SU-DHL-6 (cell line): ENCODE data around the gene PBLD.

Experiments
- H2AFZ ChIP-seq: fragments of 200-600 bp; sonication (generic); 2 replicates; pipeline ENCODE4 v1.6.1; 2014; ENCODE audit warnings: low read depth, mild to moderate bottlenecking, moderate library complexity, mixed read lengths, antibody characterized with exemption, low read length; ENCODE audit not compliant: severe bottlenecking
- H3F3A ChIP-seq: fragments of 200-600 bp; shearing (Covaris generic); 2 replicates; pipeline ENCODE4 v1.6.0; 2016; ENCODE audit warnings: antibody characterized with exemption, mild to moderate bottlenecking; ENCODE audit not compliant: insufficient read depth
- H3K27ac ChIP-seq: fragments of 200-600 bp; sonication (generic); 2 replicates; pipeline ENCODE4 v1.5.1; 2016; ENCODE audit warnings: low read depth, mild to moderate bottlenecking, low read length, moderate library complexity, mixed read lengths
- H3K27me3 ChIP-seq: fragments of 200-600 bp; sonication (generic), shearing (Covaris generic); 2 replicates; pipeline ENCODE4 v1.6.0; 2014; ENCODE audit warnings: mild to moderate bottlenecking, low read length
- H3K36me3 ChIP-seq: fragments of 200-600 bp; sonication (generic); 2 replicates; pipeline ENCODE4 v1.6.1; 2014; ENCODE audit warnings: mild to moderate bottlenecking, low read length, mixed read lengths
- H3K4me2 ChIP-seq: fragments of 300-600, 200-600 bp; shearing (Covaris generic), sonication (generic); 2 replicates; pipeline ENCODE4 v1.6.0; 2014; ENCODE audit warnings: low read length, low read depth, mild to moderate bottlenecking; ENCODE audit not compliant: poor library complexity, severe bottlenecking
- H3K4me3 ChIP-seq: fragments of 200-600 bp; sonication (generic); 2 replicates; pipeline ENCODE4 v1.5.1; 2014; ENCODE audit warnings: antibody characterized with exemption, low read length, mild to moderate bottlenecking, mixed read lengths; ENCODE audit not compliant: insufficient read depth, poor library complexity, severe bottlenecking
- H3K79me2 ChIP-seq: fragments of 200-600 bp; sonication (generic); 2 replicates; pipeline ENCODE4 v1.6.1; 2014; ENCODE audit warnings: mild to moderate bottlenecking, low read length, moderate library complexity; ENCODE audit not compliant: insufficient read depth
- H3K9ac ChIP-seq: fragments of 200-600 bp; sonication (generic); 2 replicates; pipeline ENCODE4 v1.7.0; 2014; ENCODE audit warnings: mild to moderate bottlenecking, low read length
- H3K9me2 ChIP-seq: fragments of 200-600 bp; sonication (generic); replicated peaks from 2 replicates; pipeline ENCODE4 v1.6.1; 2014; ENCODE audit warnings: low read length; ENCODE audit not compliant: insufficient read depth
- H3K9me3 ChIP-seq: fragments of 200-600 bp; sonication (generic); 2 replicates; pipeline ENCODE4 v1.6.1; 2014; ENCODE audit warnings: low read length, mixed read lengths; ENCODE audit not compliant: insufficient read depth
- H4K20me1 ChIP-seq: fragments of 200-600 bp; sonication (generic); 2 replicates; pipeline ENCODE4 v1.6.1; 2014; ENCODE audit warnings: low read depth, mild to moderate bottlenecking, antibody characterized with exemption, low read length, moderate library complexity, mixed read lengths
- EZH2phosphoT487 ChIP-seq: fragments of 200-600 bp; sonication (generic), shearing (Covaris generic); conservative IDR thresholded peaks from 2 replicates; pipeline ENCODE4 v1.6.1; 2018; ENCODE audit warnings: mild to moderate bottlenecking, antibody characterized with exemption, low read length, moderate library complexity, mixed read lengths
- TF ChIP-seq, protein P1 (sequence below): fragments of 200-600 bp; sonication (generic); IDR thresholded peaks from one replicate; pipeline ENCODE4 v1.5.1; 2017; ENCODE audit warnings: antibody characterized with exemption, mild to moderate bottlenecking, low read length, moderate library complexity; ENCODE audit not compliant: insufficient read depth, poor library complexity, severe bottlenecking

PBLD gene

DNA sequence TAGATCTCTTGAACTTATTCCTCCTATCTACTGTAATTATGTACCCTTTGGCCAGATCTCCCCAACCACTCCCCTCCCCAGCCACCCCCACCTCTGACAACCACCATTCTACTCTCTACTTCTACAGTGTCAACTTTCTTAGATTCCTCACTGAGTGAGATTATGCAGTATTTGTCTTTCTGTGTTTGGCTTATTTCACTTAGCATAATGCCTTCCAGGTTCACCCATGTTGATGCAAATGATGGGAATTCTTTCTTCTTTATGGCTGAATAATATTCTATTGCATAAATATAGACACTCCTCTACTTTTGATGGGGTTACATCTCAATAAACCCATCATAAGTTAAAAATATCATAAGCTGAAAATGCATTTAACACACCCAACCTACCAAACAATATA is 22.2 kb downstream of the PBLD start:
- Histone ChIP-seq H3K4me3 (no peak overlapping the region), H3K27me3 (no peaks in the 10 kb centered on the region), H3K79me2 (no peaks in the 10 kb centered on the region), H3K27ac (no peak overlapping the region), H3F3A (no peaks in the 10 kb centered on the region), H3K4me2 (no peak overlapping the region), H3K9me3 (peaks cover under 1% of the 10 kb centered on the region; the same call in 1 of the 2 replicates), H2AFZ (no peak overlapping the region), H4K20me1 (no peaks in the 10 kb centered on the region), H3K9ac (no peak overlapping the region), H3K36me3 (no peaks in the 10 kb centered on the region), H3K9me2 (no peaks in the 10 kb centered on the region)
- TF ChIP-seq, protein P1, sequence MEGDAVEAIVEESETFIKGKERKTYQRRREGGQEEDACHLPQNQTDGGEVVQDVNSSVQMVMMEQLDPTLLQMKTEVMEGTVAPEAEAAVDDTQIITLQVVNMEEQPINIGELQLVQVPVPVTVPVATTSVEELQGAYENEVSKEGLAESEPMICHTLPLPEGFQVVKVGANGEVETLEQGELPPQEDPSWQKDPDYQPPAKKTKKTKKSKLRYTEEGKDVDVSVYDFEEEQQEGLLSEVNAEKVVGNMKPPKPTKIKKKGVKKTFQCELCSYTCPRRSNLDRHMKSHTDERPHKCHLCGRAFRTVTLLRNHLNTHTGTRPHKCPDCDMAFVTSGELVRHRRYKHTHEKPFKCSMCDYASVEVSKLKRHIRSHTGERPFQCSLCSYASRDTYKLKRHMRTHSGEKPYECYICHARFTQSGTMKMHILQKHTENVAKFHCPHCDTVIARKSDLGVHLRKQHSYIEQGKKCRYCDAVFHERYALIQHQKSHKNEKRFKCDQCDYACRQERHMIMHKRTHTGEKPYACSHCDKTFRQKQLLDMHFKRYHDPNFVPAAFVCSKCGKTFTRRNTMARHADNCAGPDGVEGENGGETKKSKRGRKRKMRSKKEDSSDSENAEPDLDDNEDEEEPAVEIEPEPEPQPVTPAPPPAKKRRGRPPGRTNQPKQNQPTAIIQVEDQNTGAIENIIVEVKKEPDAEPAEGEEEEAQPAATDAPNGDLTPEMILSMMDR: no peak
- TF ChIP-seq EZH2phosphoT487: no peak

DNA sequence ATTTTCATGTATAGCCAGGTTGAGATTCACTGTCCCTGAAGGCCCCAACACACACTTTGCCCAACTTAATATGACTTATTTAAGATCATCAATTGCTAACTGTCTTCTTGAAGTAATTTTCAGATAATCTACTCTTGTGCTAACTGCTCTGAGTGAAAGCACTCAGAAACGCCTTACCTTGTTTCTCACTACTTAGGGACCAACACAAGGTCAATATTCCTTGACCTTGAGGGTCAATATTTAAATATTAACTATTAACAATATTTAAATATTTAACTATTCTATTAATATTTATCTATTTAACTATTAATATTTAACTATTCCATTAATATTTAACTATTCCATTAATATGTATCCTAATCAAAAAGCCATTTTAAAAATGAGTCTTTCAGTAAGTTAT is 26.9 kb downstream of the PBLD start:
- Histone ChIP-seq H3K9me3 (no peaks in the 10 kb centered on the region), H4K20me1 (no peaks in the 10 kb centered on the region), H3F3A (peaks cover 14% of the 10 kb centered on the region), H2AFZ (no peak overlapping the region), H3K4me2 (no peak overlapping the region), H3K9me2 (no peaks in the 10 kb centered on the region), H3K27ac (no peak overlapping the region), H3K79me2 (no peaks in the 10 kb centered on the region), H3K27me3 (no peaks in the 10 kb centered on the region), H3K9ac (no peak overlapping the region), H3K4me3 (no peak overlapping the region), H3K36me3 (no peaks in the 10 kb centered on the region)
- TF ChIP-seq, protein P1: no peak
- no peak for TF ChIP-seq EZH2phosphoT487

DNA sequence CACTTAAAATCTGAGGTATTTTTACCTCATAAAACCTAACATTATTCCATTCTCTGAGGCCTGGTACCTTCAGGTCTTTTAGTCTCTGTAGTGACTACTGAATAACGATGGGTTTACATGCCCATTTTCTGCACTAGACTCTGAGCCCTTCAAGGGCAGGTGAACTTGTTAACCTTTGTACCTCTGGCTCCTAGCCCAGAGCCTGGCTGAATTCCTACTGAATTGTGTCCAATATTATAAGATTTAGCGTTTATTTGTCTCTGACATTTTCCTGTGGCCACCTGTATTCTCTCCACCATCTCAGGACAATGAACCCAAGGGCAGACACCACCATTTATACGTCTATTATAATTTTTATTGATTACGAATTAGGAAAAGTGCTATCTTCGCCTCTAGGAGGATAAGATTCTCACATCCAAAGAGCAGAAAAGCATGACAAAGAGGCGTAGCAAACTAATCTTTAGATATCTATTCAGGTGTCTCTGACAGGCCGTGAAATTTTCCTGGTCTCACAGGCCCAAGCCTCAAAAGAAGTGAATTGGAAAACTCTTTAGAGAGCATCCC is 28.8 kb downstream of the PBLD start:
- Histone ChIP-seq H3K9me3 (no peaks in the 10 kb centered on the region), H4K20me1 (no peaks in the 10 kb centered on the region), H3K79me2 (no peaks in the 10 kb centered on the region), H3K9ac (no peak overlapping the region), H3F3A (peaks cover 25% of the 10 kb centered on the region), H3K27ac (no peak overlapping the region), H3K9me2 (no peaks in the 10 kb centered on the region), H3K36me3 (no peaks in the 10 kb centered on the region), H2AFZ (no peak overlapping the region), H3K27me3 (no peaks in the 10 kb centered on the region), H3K4me2 (no peak overlapping the region), H3K4me3 (no peak overlapping the region)
- TF ChIP-seq, protein P1: no peak
